ENCODE data around the gene CNNM4.

Gene CNNM4

DNA sequence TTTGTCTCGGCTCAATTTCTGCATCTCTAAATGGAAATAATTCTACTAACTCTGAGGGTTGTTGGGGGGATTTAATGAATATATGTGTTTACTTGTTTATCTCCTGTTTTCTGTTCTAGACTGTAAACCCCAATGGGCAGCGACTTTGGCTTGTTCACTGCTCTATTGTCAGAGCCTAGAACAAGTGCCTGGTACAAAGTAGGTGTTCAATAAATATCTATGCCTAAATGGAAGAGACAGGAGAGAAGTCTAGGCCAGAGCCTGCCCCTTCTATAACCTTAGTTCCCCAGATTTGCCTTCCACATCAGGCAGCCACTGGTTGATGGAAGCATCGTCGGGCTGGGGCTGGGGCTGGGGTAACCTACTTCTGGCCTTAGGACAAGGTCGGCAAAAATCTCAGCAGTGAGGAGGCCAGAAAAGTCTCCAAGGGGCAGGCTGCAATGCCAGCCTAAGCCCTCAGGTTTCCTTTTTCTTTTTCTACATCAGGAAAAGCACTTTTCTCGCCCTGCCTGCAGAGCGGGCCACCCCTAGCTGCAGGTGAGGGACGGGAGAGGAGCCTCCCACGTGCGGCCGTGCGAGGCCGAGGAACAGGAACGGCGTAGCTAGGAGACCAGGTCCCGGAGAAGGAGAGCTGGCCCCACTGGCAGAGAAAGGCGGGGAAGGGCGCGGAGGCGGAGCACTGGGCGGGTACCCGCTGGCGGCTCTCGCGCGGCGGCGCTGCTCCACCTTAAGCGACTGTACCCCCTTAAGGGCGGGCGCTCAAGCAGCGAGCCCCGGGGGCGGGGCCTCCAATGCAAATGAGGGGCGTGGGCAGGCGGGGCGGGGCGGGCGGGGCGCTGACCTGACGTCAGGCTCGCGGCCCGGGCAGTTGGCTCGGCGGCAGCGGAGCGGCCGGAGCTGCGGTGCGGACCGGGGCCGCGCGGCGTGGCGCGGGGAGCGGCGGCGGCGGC is at the start of gene CNNM4:
TSS of gene CNNM4 (plus strand) at position 867 of the 950 bp plus-strand sequence. CDS start 98 bp downstream, outside the sequence.
- DNase-seq = peak; percentile 95

DNA sequence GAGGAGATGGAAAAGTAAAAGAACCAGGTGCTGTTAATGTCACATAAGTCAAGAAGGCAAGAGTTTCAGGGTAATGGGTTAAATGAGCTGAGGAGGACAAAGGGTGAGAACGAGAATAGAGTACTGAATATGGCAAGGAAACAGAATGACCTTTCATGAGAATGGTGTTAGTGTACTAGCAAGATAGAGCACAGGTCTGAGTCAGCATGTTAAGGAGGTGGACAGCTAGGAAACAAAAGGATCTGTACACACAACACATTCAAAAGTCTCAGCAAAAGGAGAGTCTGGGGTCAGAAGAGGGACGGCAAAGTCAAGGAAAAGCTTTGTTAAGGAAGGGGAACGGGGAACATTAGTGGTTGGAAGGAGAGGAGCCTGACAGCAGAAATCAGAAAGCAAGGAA is 49.7 kb upstream of the CNNM4 start:
- DNase-seq = no peak

DNA sequence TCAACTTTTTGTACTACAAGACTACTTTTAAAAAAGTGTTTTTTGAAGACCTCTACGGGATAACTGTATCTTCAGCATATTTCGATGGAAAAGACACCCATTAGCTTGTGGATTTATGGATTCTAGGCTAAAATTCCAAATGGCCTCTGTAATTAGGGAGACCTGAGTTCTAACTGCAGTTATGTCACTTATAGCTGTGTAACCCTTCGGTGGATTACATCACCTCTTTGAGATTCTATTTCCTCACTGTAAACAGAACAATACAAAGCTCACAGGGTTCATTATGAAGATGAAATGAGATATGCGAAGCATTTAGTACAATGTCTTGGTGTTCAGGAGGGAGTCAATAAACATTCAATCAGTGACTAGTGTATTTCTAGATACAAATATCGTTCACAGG is 45.0 kb upstream of the CNNM4 start:
- no peak for DNase-seq

DNA sequence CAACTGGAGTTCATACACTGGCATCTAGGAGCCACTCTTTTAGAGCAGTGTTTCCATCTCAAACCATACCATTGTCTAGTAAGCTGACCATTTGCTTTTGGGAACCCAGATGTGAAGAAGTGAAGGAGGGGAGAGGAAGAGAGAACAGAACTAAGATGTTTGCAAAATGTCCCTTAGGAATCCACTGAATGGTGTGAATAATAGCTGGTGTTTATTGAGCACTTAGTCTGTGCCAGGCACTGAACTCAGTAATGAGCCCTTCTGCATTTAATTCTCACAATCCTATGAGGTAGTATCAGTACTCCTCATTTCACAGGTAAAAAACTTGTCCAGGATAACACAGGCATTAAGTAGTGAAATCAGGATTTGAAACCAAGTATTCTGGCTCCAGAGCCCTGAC is 44.3 kb upstream of the CNNM4 start:
- DNase-seq = no peak

DNA sequence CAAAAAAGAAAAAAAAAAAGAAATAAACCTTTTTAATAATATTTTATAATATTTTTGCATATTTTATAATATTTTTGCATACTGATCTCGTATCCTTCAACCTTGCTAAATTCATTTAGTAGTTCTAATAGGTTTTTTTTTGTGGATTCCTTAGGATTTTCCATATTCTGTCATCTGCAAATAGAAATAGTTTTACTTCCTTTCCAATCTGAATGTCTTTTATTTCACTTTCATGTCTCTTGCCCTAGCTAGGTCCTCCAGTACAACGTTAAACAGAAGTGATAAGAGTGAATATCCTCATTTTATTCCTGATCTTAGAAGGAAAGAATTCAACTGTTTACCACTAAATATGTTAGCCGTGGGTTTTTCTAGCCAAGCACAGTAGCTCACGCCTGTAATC is 34.6 kb upstream of the CNNM4 start:
- no peak for DNase-seq

DNA sequence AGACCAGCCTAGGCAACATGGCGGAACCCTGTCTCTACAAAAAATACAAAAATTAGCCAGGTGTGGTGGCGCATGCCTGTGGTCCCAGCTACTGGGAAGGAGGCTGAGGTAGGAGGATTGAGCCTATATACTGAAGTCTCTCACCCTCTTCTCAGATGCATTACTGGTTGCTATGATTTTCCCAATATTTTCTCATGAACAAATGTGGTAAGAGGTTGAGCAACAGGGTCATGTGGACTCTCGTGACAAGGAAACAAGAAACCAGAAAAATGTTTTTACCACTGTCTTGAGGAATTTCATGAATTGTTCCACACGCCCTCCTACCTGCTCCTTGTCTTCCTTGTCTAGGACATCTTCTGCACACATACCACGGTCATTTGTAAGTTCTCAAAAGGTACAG is 33.3 kb upstream of the CNNM4 start:
- no peak for DNase-seq

DNA sequence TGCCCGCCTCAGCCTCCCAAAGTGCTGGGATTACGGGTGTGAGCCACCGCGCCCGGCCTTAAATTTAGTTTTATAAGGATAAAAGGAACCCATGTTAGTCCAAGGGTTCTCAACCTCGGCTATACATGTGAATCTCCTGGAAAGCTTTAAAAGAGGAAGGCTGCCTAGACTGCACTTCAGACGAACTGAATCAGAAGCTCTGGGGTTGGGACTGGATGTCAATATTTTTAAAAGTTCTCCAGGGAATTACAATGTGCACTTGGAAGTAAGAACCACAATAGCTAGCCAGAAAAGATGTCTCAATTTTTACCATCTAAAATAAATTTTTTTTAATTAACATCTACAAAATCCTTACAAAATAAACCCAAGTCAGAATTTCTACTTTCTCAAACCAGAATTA is 31.0 kb upstream of the CNNM4 start:
- DNase-seq = no peak

DNA sequence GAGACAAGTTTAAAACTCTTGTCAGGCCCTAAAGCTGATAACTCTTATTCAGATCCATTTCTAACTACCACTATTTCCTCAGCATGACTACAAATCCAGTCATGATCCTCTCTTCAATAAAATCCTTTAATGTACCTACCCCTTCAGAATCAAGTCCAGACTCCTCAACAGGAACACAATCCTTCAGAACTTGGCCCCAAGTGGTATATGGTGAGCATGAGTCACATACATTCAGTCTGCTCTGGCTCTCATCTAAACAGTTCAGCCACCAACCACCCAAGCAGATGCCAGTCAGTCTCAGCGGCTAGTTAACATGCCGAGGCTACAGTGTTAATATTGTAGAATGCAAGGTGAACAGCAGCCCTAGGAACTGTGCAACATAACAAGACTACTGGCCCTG is 30.5 kb upstream of the CNNM4 start:
- DNase-seq = no peak

DNA sequence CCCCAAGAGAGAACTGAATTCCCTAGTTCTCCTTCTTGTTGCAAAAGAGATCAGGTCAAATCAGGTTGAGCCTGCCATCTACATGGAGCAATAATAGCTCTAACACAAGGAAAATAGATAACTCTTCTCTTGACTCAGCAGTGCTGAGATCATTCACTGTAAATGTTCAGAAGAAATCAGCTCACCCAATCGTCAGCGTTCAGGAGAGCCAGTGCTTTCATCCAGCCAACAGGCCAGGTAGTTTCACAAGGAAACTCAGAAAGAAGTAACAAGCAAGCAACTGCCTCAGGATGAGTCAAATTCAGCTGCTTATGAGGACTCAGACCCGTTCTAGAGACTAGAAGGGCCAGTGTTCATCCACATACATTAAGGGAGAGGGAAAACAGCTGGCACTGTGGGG is 26.8 kb upstream of the CNNM4 start:
- no peak for DNase-seq

DNA sequence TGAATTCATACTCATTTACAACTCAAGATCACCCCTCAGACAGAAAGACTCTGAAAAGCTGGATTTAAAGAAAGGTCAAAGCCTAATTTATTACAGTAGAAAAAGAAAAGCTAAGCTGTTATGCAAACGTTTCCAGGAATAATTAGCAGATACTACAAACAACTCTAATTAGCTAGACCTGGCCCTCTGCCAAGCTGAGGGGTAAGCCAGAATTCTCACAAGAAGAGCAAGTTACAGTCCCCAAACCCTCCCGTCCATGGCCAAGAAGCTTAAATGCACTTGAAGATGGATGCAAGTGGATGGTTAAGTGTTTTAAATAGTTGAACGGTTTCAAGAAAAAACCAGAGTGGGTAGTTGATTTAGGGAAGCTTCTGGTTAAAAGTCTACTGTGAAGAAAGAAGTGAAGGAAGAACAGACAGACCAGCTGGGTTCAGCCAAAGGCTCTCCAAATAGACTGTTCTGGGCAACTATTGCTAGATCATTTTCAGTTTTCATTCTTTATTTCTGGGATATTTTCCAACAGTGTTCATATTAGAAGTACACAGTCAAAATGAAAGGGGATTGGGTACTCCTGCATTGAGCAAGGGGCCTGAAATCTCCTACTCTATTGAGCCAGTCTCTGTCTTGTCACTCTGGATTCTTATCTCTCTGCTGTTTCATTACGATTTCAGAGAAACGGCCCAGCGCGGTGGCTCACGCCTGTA is 25.7 kb upstream of the CNNM4 start:
- peak; percentile 78 for DNase-seq

DNA sequence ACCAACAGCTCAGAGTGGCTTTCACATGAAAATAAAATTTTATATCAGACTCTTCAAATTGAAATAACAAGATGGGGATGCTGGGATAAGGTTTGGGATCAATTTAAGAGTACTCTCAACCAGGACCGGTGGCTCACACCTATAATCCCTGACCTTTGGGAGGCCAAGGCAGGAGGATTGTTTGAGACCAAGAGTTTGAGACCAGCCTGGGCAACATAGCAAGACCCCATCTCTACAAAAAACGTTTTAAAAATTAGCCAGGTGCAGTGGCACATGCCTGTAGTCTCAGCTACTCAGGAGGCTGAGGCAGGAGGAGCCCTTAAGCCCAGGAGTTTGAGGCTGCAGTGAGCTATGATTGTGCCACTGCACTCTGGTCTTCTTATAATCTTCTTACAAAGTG is 23.5 kb upstream of the CNNM4 start:
- DNase-seq = no peak

DNA sequence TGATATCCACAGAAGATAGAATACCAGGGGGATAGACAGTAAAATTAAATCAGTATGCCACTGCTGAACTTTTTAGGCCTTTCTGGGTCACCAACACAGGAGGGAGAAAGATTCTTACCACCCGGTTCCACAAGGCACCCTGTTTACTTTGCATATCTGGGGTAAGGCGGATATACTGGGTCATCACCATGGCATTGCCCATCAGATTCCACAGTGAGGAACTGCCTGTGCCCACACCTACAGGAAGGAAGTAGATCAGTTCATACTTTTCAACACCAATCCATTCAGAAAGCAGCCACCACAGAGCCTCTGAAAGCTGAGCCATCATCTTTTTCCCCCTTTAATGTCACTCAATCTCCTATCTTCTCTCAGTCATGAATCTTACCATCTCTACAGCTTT is 22.9 kb upstream of the CNNM4 start:
- no peak for DNase-seq

DNA sequence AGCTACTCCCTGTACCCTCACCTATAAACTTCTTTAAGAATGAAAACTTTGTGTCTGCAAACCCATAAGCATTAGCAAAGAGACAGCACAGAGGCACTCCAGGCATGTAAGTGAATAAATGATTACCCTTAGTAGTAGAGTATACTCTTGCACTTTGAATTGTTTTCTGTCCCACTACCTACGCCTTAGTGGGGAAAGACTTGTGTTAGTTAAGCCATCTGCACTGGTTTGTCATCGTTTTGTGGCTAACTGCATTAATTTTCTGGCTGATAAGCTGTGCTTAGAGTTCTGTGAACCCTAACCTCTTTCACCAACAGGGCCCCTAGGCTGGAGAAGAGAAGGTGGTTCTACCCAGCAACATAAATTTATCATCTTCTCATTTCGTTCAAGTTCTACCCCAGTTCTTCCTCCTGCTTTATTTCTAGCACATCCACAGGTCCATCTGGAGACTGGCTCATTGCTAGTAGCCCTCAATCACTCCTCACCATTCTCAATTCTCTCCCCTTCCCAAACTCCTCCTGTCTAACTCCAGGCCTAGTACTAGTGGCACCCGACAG is 21.5 kb upstream of the CNNM4 start:
- DNase-seq = no peak

DNA sequence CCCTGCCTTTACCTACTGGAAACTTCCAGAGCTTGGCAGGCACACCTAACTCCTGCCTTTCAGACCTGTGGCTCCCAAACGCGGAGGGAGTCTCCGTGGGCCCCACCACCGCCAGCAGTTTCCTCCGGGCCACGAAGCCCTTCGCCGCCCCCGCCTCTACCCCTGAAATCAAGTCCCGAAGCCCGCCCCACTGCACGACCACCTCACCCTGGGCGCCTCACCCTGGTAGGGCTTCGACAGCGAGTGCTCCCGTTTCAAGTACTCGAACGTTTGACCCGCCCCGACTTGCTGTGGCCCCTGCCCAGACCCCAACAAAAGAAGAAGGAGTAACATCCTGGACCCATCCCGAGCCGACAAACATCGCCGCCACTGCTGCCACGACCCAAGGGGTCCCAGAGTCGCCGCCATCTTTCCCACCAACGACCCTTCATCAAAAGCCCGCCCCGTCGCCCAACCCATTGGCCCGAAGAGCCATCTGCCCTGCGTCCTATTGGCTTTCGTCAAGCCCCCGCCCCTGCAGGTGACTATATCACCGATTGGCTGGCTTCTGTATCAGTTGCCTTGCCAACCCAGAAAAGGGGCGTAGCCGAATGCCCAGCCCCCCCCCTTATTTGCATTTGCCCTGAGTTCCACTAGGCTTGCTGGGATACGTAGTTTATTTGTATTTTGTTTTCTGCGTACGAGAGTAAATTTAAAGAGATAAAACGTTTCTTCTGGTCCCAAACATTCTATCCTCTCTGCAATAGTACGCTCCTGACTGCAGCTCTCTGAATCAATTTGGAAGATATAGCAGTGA is 20.9 kb upstream of the CNNM4 start, which contains the start of gene LMAN2L:
TSS of gene LMAN2L (minus strand) at position 432 of the 796 bp plus-strand sequence. CDS start at position 408, 24 bp downstream.
- DNase-seq = peak; percentile 98

DNA sequence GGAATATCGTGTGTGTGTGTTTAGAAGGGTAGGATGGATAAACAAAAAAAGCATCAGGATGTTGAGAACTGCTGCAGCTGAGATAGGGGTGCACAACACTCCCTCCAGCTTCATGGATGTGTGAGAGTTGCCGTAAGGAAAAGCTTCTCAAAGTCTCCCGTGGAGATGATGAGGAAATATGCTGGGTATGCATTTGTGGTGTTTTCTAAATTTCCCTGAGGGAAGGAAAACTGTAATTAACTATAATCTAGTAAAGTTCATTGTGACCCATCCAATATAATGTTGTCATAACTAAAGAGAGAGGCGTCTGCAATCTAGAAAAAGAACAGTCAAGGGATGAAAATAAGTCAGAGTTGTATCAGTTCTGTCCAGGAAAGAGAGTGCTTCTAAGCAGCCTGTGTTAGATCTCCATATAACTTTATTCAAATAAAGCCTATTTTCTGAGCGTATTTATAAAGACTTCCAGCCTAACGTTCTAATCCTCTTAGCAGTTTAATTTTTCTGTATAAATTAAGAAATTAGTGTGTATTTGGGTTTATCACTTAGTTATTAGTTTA is 13.6 kb upstream of the CNNM4 start:
- DNase-seq = no peak

DNA sequence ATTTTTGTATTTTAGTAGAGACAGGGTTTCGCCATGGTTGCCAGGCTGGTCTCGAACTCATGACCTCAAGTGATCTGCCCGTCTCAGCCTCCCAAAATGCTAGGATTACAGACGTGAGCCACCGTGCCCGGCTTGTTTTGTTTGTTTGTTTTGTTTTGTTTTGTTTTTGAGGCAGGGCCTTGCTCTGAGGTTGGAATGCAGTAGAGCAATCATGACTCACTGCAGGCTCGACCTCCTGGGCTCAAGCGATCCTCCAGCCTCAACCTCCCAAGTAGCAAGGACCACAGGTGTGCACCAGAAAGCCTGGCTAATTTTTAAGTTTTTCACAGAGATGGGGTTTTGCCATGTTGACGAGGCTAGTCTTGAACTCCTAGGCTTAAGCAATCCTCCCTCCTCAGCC is 8.9 kb upstream of the CNNM4 start:
- no peak for DNase-seq

DNA sequence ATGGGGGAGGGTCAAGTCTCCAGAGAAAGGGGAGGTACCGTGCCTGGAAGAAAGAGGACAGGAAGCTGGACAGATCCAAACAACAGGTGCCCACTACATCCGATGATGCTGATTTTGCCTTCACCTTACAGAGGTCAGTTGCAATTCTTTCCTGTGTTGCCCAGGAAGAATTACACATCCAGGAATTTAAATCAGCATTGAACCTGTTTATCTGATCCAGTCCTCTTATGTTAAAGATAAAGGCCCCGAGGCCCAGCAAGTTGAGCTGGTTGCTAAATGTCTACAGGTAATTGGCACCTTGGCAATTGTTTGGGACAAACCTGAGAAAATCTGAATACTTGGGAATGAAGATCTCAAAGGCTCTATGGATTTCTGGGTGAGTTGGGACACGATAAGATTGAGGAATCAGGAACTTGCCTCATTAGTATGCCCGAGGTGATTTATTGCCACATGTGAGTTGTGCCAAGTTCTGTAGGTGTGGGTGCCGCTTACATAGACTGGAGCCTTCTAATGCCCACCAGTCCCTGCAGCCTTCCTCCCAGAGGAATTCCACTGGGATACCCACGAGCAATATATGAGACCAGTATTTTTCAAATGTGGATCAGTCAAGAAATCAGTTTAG is 6.9 kb upstream of the CNNM4 start:
- DNase-seq = no peak

DNA sequence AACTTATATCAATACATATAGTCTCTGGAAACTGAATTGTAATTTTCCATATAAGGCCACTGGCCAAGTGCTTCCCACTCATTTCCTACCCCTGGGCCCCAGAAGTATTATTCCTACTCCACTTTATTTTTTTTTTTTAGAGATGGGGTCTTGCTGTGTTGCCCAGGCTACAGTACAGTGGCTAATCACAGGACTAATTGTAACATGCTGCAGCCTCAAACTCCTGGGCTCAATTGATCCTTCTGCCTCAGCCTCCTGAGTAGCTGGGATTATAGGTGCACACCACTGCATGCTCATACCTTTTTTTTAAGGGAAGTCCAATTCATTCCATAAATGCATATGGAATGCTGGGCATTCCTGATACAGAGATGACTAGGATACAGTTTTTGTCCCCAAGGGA is 6.4 kb upstream of the CNNM4 start:
- no peak for DNase-seq

DNA sequence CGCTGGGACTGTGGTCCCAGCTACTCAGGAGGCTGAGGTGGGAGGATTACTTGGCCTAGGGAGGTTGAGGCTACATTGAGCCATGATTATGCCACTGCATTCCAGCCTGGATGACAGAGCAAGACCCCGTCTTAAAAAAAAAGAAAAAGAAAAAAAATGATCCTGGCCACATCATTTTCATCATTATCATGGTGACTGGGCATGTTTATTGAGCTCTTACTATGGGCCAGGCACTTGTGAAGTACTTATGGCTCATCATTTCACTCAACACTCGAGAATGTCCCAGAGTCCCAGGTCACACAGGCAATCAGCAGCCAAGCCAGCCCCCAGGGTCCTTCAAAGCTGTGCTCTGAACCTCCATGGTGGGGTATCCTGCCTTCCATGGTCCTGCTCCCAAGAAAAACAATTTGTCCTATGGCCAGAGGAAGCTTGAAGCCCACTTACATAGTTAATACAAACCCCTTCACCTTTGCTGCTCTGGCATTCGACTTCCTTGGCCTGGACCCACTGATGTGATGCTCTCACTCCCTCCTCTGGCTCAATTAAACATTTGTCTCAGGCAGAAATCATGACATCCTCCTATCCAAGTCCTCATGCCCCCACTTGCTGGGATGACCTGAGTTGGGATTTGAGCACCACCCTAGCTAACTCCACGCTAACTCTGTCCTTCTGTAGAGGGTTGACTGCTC is 3.8 kb upstream of the CNNM4 start:
- no peak for DNase-seq

DNA sequence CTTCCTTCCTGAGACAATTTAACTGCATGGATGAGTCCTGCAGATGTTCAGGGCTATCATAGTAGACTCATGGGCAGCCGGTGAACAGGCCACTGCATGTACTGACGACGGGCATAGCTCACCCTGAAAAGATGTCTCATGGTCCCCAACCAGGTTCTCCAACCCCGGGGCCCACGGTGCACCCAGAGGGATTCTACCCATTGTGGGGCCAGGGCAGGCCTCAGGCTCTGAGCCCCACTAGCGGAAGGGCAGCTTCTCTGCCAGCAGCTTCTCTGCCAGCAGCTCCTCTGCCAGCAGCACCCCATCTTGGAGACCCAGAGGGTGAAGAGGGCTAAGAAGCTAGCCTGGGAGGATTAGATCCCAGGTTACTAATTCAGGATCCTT is 3.2 kb upstream of the CNNM4 start:
- no peak for DNase-seq

DNA sequence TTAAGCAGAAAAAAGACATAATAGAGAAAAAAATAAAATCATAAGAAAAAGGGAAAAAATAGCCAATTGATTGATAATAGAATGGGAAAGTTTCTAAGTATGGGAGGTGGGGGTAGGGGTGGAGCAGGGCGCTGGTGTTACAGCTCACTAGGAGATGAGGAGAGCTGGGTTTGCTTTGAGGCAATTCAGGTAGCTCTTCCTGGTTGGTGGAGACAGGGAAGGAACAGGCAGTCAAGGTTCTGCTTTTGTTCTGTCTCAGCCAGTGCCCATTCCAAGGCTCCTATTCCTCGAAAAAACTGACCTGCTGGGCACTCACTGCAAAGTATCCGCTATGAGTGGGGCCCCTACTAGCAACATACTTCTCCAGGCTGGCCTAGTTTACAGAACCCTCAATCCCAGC is 1.7 kb upstream of the CNNM4 start:
- no peak for DNase-seq

DNA sequence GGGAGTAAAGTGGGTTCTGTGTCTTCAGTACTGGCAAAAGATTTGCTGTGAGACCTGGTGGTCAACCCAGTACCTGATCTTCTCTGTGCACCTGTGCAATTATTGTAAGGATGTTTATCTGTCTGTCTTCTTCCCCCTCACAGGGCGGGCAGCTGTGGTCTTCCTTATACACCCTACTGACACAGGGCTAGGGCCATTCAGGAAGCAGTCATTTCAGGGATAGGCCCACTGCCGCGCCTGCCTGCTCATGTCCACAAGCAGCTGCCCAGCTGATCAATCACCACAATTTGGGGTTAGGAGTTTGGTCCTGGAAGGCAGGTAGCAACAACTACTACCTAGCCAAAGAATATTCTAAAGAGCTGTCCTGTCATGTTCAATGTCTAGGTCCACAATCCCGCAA is 1.2 kb upstream of the CNNM4 start:
- no peak for DNase-seq
